Endometrial microvascular endothelial cells (primary cell): ENCODE measurements around the gene PSKH1. TPM values are rescaled to one million over a fixed set of nuclear protein-coding genes. Genes with fewer than 3 reads are reported as not detected.
"Not testable (repeated sequence)": the region's sequence is repeated elsewhere in the genome, so short reads cannot be mapped to it uniquely, and the experiment has no call there.

Source experiments
- in situ Hi-C: cut with HindIII; loops from 2 replicates; pipeline ENCODE4 v1.10.0; 2017; ENCODE audit warnings: low sequenced_read_pairs, low pct_unique_long_range_greater_than_20kb; ENCODE audit errors: inconsistent ontology term
- total RNA-seq: library from RNA; depleted of rRNA; stranded (reverse); fragments of >200 nt; gene quantifications from one replicate; pipeline ENCODE4 v1.2.3, GENCODE V29; 2015; ENCODE audit errors: inconsistent ontology term

PSKH1 gene
- total RNA-seq, 1 donor from 2014 or later = 6.9 TPM

DNA sequence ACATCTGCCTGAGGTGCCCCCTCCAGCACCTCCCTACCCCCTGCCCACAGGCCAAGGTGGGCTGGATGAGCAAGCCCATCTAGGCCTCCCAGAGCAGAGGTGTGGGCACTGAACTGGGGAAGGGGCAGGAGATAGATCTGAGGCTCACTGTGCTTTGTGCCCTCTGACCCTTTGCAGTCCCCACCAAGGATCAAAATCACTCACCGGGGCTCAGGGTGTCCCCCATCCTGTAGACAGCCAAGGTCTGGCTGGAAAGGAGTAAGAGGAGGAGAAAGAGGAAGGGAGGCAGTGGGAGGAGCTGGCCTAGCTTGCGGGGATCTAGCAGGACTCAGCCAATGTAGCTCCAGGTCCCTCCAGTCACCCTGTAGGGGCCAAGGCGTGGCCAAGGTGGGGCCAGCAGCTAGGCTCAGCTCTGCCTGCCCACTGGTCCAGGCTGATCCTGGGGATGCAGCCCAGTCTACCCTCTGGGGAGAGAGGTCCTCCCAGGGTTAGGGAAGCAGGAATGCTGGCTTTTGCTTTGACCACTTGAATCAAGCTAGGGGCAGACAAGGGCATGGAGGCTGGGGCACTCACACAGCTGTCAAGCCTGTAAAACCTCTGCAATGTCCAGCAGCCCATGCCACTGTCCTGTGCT lies 73.6 kb downstream of the PSKH1 start:
- in situ Hi-C loops = no loop called here

- in situ Hi-C loops = no loop called here
Observed at GRCh38 chr16:67967183-67967957, 74.3 kb downstream of the PSKH1 start.

DNA sequence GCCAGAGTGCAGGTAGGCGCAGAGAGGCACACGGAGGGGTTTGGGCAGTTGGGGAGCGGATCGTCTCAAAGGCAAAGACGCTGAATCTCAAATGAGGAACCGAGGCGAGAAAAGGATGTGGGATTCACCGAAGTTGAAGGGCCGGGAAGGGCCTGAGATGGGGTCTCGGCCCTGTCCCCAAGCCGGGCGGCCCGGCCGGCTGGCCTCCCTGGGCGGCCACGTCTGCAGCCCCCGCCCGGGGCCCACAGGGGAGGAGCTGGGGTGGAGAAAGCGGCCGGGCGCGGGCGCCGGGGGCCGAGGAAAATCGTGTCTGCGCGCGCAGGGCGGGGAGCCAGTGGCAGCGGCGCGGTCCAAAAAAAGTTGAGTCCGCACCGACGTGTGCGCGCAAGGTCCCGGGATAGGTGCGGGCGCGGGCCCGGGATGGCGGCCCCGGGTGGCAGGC lies 74.9 kb downstream of the PSKH1 start:
- in situ Hi-C loops = no loop called here

DNA sequence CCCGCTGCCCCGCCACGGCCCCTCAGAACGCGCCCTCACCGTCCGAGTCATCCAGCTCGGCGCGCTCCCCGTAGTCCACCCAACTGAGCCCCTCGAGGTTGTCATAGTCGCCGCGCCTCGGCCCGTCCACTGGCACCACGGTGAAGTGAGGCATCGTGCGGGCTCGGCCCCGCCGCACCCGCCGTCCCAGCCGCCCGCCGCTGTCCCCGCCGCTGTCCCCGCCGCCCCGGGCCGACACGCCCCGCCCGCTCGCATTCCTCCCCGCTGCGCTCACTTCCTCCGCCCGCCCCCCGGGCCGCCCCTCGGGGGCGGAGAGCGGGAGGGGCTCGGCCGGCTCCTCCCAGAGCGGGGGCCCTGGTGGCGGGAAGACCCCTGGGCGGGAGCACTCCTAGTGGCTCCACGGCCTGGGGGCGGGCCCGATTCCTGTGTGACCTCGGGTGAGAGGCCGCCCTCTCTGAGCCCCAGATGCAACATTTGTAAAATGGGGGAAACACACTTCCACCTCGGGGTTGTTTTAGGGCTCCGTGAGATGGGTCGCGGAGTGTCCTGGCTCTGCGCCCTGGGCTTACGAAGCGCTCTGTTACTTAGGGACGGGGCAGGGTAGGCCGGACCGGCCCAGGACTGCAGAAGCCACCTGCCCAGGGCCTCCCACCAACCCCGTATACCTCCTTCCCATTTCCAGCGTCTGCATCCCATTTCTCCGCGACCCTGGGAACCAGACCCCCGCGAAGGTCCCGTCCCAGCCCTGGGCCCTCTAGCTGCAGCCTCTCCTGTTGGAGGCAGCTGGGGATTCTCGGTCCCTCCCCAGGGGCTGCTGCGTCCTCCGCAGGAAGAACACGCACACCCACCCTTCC lies 75.6 kb downstream of the PSKH1 start, which contains the start of gene SLC12A4:
Gene SLC12A4, minus strand, starts transcription at position 238 of the 854 bp plus-strand sequence. Its CDS starts 84 bp downstream, at position 154.
- in situ Hi-C loops = no loop called here

- in situ Hi-C loops = no loop called here
Observed at GRCh38 chr16:67969254-67970039, 76.4 kb downstream of the PSKH1 start.

- in situ Hi-C loops = no loop called here
Observed at GRCh38 chr16:67971111-67971510, 78.1 kb downstream of the PSKH1 start.

DNA sequence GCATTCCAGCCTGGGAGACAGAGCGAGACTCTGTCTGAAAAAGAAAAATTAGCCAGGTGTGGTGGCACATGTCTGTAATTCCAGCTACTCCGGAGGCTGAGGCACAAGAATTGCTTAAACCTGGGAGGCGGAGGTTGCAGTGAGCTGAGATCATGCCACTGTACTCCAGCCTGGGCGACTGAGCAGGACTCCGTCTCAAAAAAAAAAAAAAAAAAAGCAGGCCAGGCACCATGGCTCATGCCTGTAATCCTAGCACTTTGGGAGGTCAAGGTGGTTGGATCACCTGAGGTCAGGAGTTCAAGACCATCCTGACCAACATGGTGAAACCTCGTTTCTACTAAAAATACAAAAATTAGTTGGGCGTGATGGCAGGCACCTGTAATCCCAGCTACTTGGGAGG lies 79.2 kb downstream of the PSKH1 start:
- in situ Hi-C loops = not testable (repeated sequence)

- in situ Hi-C loops = no loop called here
Observed at GRCh38 chr16:67975321-67976105, 82.5 kb downstream of the PSKH1 start.

DNA sequence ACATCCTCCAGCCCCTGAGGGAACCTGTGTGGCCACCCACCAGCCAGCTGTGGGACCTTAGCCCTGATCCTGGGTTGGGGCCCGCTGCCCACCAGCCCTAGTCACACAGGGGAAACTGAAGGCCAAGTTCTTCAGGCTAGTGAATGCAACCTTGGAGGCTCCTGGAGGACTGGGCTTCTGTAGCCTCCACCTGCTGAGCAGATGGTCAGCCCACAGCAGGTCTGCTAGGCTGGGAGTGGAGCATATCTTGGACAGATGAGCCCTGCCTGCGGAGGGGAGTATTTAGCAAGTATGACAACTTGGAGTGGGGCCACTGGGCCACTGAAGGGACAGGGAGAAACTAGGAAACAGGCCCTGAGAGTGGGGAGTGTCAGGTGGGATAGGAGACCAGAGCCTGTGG lies 83.2 kb downstream of the PSKH1 start:
- in situ Hi-C loops = no loop called here

DNA sequence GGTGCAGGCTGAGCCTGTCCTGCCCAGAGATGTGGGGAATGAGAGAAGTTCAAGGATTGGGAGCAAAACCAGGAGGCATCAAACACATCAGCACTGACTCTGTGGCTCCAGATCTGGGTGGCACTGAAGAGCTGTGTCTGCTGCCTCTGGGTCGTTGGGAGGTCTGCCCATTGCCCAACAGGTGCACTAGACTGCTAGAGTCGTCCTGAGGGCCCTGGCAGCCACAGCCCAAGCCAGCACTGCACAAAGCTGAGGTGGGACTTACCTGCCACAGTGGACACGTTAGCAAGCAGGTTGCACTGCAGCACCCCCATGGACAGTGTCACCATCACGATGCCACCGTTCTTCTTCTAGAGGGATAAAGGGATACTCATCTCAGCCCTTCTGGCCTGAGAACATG lies 84.0 kb downstream of the PSKH1 start:
- in situ Hi-C loops = no loop called here

DNA sequence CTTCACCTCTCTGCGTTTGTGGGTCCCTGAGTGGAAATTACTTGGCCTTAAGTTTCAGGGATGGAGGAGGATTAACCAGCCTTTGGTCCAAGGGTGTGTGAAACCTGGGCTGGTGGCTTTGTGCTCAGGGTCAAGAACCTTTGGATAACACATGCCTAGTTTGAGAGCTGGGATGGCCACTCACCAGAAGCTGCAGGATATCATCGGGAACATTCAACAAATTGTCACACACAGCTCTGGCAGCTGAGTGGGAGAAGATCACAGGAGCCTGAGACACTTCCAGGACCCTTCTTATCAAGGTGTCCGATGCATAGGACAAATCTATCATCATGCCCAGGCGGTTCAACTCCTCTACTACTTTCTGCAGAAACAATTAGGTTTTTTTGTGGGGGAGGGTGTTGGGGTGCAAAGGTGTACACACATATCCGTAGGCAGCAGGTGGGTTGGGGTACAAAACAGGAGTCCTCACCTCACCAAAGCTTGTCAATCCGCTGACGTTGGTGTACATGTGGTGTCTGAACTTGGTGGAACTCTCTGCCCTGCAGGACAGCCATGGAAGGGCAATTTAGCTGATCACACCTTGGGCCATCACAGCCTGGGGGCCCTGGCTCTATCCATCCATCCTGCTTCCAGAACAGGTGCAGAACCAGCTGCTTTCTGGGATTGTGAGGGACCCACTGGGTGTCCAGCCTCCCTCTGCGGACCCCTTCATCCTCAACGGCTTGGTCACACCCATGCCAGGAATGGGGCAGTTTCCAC lies 84.6 kb downstream of the PSKH1 start:
- in situ Hi-C loops = no loop called here

Other genes starting within 250 kb of the PSKH1 start
- 0.09 TPM for gene CARMIL2, start 248.1 kb upstream of the PSKH1 start, total RNA-seq
- 38.8 TPM for gene ACD, start 233.0 kb upstream of the PSKH1 start, total RNA-seq
- gene PARD6A, start 232.3 kb upstream of the PSKH1 start, total RNA-seq = 2.5 TPM
- gene ENKD1, start 226.5 kb upstream of the PSKH1 start, total RNA-seq = 18.1 TPM
- 2.7 TPM for gene C16orf86, start 226.4 kb upstream of the PSKH1 start, total RNA-seq
- 27.0 TPM for gene GFOD2, start 173.9 kb upstream of the PSKH1 start, total RNA-seq
- gene RANBP10, start 86.7 kb upstream of the PSKH1 start, total RNA-seq = 6.1 TPM
- gene TSNAXIP1, start 86.4 kb upstream of the PSKH1 start, total RNA-seq = not detected
- gene THAP11, start 50.9 kb upstream of the PSKH1 start, total RNA-seq = 33.0 TPM
- 171 TPM for gene NUTF2, start 46.3 kb upstream of the PSKH1 start, total RNA-seq
- 37.8 TPM for gene CENPT, start 45.6 kb upstream of the PSKH1 start, total RNA-seq
- gene EDC4, start 20.2 kb upstream of the PSKH1 start, total RNA-seq = 99.8 TPM
- gene NRN1L, start 8.4 kb upstream of the PSKH1 start, total RNA-seq = not detected
- 0.28 TPM for gene CTRL, start 38.6 kb downstream of the PSKH1 start, total RNA-seq
- 71.2 TPM for gene PSMB10, start 43.6 kb downstream of the PSKH1 start, total RNA-seq
- 5.1 TPM for gene LCAT, start 50.9 kb downstream of the PSKH1 start, total RNA-seq
- 55.3 TPM for gene SLC12A4, start 75.4 kb downstream of the PSKH1 start, total RNA-seq
- not detected for gene DPEP3, start 87.2 kb downstream of the PSKH1 start, total RNA-seq
- gene DPEP2, start 106.2 kb downstream of the PSKH1 start, total RNA-seq = not detected
- not detected for gene DPEP2NB, start 122.7 kb downstream of the PSKH1 start, total RNA-seq
- gene DDX28, start 130.0 kb downstream of the PSKH1 start, total RNA-seq = 8.8 TPM
- gene DUS2, start 130.0 kb downstream of the PSKH1 start, total RNA-seq = 32.6 TPM
- 28.4 TPM for gene NFATC3, start 192.1 kb downstream of the PSKH1 start, total RNA-seq